ENCODE data around the gene CCDC169. TPM values are rescaled to one million over a fixed set of nuclear protein-coding genes. Genes with fewer than 3 reads are reported as not detected.

Gene CCDC169
- polyA plus RNA-seq, 1 donor from 2014 or later, result 6.9 TPM

GRCh38 chr13:36219883-36220282 lies 77.7 kb downstream of the CCDC169 start:
- Histone ChIP-seq H3K9me2 (ENCODE audit: insufficient read depth, low read length) (no peaks in the 10 kb centered on the region), H3K27ac (ENCODE audit: low read length) (no peak overlapping the region), H3K79me2 (replicated peaks; ENCODE audit: insufficient read depth, low read length) (no peaks in the 10 kb centered on the region), H4K20me1 (ENCODE audit: insufficient read depth) (no peaks in the 10 kb centered on the region), H3K9me3 (ENCODE audit: low read length) (no peaks in the 10 kb centered on the region), H2AFZ (ENCODE audit: low read depth, low read length) (no peak overlapping the region), H3F3A (ENCODE audit: insufficient read depth, low read length, poor library complexity, severe bottlenecking) (no peaks in the 10 kb centered on the region), H3K4me3 (ENCODE audit: low read length) (no peak overlapping the region), H3K4me2 (ENCODE audit: low read length) (no peak overlapping the region), H3K27me3 (ENCODE audit: insufficient read depth, low read depth, low read length) (no peaks in the 10 kb centered on the region), H3K36me3 (ENCODE audit: insufficient read depth, low read length) (no peaks in the 10 kb centered on the region), H3K9ac (ENCODE audit: low read length) (no peak overlapping the region)
- TF ChIP-seq EZH2 (IDR thresholded peaks at IDR 0.05; ENCODE audit: borderline replicate concordance, insufficient read depth, low read length, poor library complexity, severe bottlenecking), result no peak
- TF ChIP-seq EP300 (conservative IDR thresholded peaks at IDR 0.05; ENCODE audit: poor library complexity, severe bottlenecking), result no peak
- no peak for TF ChIP-seq POLR2AphosphoS5 (IDR thresholded peaks at IDR 0.05)
- no peak for TF ChIP-seq TAF1 (IDR thresholded peaks at IDR 0.05; ENCODE audit: low read depth)
- TF ChIP-seq MXI1 (conservative IDR thresholded peaks at IDR 0.05; ENCODE audit: poor library complexity, severe bottlenecking), result no peak
- TF ChIP-seq SMC3 (conservative IDR thresholded peaks at IDR 0.05; ENCODE audit: poor library complexity), result no peak
- no peak for TF ChIP-seq CTCF (IDR thresholded peaks at IDR 0.05; ENCODE audit: poor library complexity, severe bottlenecking)
- TF ChIP-seq REST (IDR thresholded peaks at IDR 0.05; ENCODE audit: borderline replicate concordance), result no peak
- TF ChIP-seq RAD21 (conservative IDR thresholded peaks at IDR 0.05), result no peak

GRCh38 chr13:36217456-36217855 lies 80.2 kb downstream of the CCDC169 start:
- Histone ChIP-seq H3K9me3 (ENCODE audit: low read length) (no peaks in the 10 kb centered on the region), H3K36me3 (ENCODE audit: insufficient read depth, low read length) (no peaks in the 10 kb centered on the region), H3K4me3 (ENCODE audit: low read length) (no peak overlapping the region), H3K4me2 (ENCODE audit: low read length) (no peak overlapping the region), H3K9ac (ENCODE audit: low read length) (no peak overlapping the region), H3K79me2 (replicated peaks; ENCODE audit: insufficient read depth, low read length) (no peaks in the 10 kb centered on the region), H3K9me2 (ENCODE audit: insufficient read depth, low read length) (no peaks in the 10 kb centered on the region), H4K20me1 (ENCODE audit: insufficient read depth) (no peaks in the 10 kb centered on the region), H3K27ac (ENCODE audit: low read length) (no peak overlapping the region), H3K27me3 (ENCODE audit: insufficient read depth, low read depth, low read length) (no peaks in the 10 kb centered on the region), H3F3A (ENCODE audit: insufficient read depth, low read length, poor library complexity, severe bottlenecking) (no peaks in the 10 kb centered on the region), H2AFZ (ENCODE audit: low read depth, low read length) (no peak overlapping the region)
- TF ChIP-seq RAD21 (conservative IDR thresholded peaks at IDR 0.05), result no peak
- no peak for TF ChIP-seq POLR2AphosphoS5 (IDR thresholded peaks at IDR 0.05)
- TF ChIP-seq EP300 (conservative IDR thresholded peaks at IDR 0.05; ENCODE audit: poor library complexity, severe bottlenecking), result no peak
- no peak for TF ChIP-seq TAF1 (IDR thresholded peaks at IDR 0.05; ENCODE audit: low read depth)
- TF ChIP-seq CTCF (IDR thresholded peaks at IDR 0.05; ENCODE audit: poor library complexity, severe bottlenecking), result no peak
- no peak for TF ChIP-seq SMC3 (conservative IDR thresholded peaks at IDR 0.05; ENCODE audit: poor library complexity)
- no peak for TF ChIP-seq EZH2 (IDR thresholded peaks at IDR 0.05; ENCODE audit: borderline replicate concordance, insufficient read depth, low read length, poor library complexity, severe bottlenecking)
- no peak for TF ChIP-seq MXI1 (conservative IDR thresholded peaks at IDR 0.05; ENCODE audit: poor library complexity, severe bottlenecking)
- no peak for TF ChIP-seq REST (IDR thresholded peaks at IDR 0.05; ENCODE audit: borderline replicate concordance)

Data from neural cell (in vitro differentiated cells).